Thymus (tissue), 14 donors: ENCODE results near the gene OR4C12. TPM values are rescaled to one million over a fixed set of nuclear protein-coding genes. Genes with fewer than 3 reads are reported as not detected.
"Not testable (repeated sequence)": the region's sequence is repeated elsewhere in the genome, so short reads cannot be mapped to it uniquely, and the experiment has no call there.

Source experiments
- DNase-seq, 9 donors: peaks; one replicate each; pipeline ENCODE4 v3.0.0-alpha.2; 2013; ENCODE audit warnings: low spot score in 9 of 9, low read depth in 6 of 9, missing footprints in 1 of 9
- H3K27ac ChIP-seq, 2 donors: one replicate each; pipeline ENCODE4 v1.5.1; 2013; ENCODE audit warnings: control low read depth in 1 of 2, low read depth in 1 of 2, low read length in 1 of 2, mild to moderate bottlenecking in 1 of 2, moderate library complexity in 1 of 2
- H3K27me3 ChIP-seq, 2 donors: one replicate each; pipeline ENCODE4 v1.5.1; 2013; ENCODE audit warnings: low read length in 1 of 2; ENCODE audit not compliant: control insufficient read depth in 2 of 2, insufficient read depth in 1 of 2
- H3K36me3 ChIP-seq, 2 donors: one replicate each; pipeline ENCODE4 v1.5.1; 2013; ENCODE audit warnings: low read length in 1 of 2, mild to moderate bottlenecking in 1 of 2, moderate library complexity in 1 of 2; ENCODE audit not compliant: control insufficient read depth in 2 of 2, insufficient read depth in 2 of 2
- H3K4me1 ChIP-seq, 2 donors: one replicate each; pipeline ENCODE4 v1.5.1; 2013; ENCODE audit warnings: low read length in 2 of 2; ENCODE audit not compliant: control insufficient read depth in 2 of 2, insufficient read depth in 2 of 2
- H3K4me3 ChIP-seq, 2 donors: one replicate each; pipeline ENCODE4 v1.5.1; 2013; ENCODE audit warnings: low read length in 2 of 2, control low read depth in 1 of 2, mild to moderate bottlenecking in 1 of 2
- H3K9me3 ChIP-seq, 2 donors: one replicate each; pipeline ENCODE4 v1.5.1; 2013; ENCODE audit warnings: low read length in 1 of 2, mild to moderate bottlenecking in 1 of 2; ENCODE audit not compliant: control insufficient read depth in 2 of 2, insufficient read depth in 1 of 2
- WGBS: extraction: QIAGEN DNeasy Blood & Tissue Kit; methylation state at CpG from one replicate; pipeline ENCODE4 v1.1.7; 2013; 5-methylcytosine and 5-hydroxymethylcytosine counted together
- long read RNA-seq, 10 donors: transcript quantifications; one replicate each; lab custom pipeline, GENCODE V29; 2026
- polyA plus RNA-seq: library from polyadenylated mRNA; stranded (reverse); fragments of 200-250 nt; gene quantifications from one replicate; pipeline ENCODE4 v1.2.3, GENCODE V29; 2013
- total RNA-seq: library from RNA; stranded (reverse); fragments of 120-200 nt; gene quantifications from one replicate; pipeline ENCODE4 v1.2.4, GENCODE V29; 2013
- donor health status: healthy.

The OR4C12 gene
- not detected for total RNA-seq
- polyA plus RNA-seq = 0.02 TPM
- long read RNA-seq, donor 1 = 0 reads
- long read RNA-seq, donor 2 = 0 reads
- long read RNA-seq, donor 3 = 0 reads
- long read RNA-seq, donor 4 = 0 reads
- long read RNA-seq, donor 5 = 0 reads
- long read RNA-seq, donor 6 = 0 reads
- long read RNA-seq, donor 7 = 0 reads
- long read RNA-seq, donor 8 = 0 reads
- long read RNA-seq, donor 9 = 0 reads
- long read RNA-seq, donor 10 = 0 reads

DNA sequence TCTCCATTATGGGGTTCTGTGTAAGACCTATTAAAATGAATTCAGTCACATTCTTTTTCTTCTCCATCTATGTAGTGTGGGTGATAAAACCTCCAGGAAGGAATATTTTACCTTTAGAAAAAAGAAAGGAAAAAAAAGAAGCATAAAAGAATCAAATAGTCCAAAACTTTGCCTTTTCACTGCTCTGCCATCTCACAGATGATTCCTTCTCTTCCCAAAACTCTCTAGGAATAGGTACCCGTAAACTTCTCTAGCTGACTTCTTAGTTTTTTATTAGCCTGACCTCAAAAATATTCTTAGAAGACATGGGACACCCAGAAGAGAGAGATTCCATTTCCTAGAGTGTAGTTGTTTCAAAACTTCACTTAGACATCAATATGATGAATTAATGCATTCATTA is at the start of gene OR4C12:
OR4C12 (minus strand) TSS at position 101 of the 400 bp plus-strand sequence; CDS start at position 67, 34 bp downstream.
- 54% methylated on average over 1 of the region's 1 CpG for WGBS
- H3K27me3 ChIP-seq, H3K4me3 ChIP-seq, H3K27ac ChIP-seq, H3K9me3 ChIP-seq, H3K36me3 ChIP-seq, DNase-seq, H3K4me1 ChIP-seq: not testable (repeated sequence)

DNA sequence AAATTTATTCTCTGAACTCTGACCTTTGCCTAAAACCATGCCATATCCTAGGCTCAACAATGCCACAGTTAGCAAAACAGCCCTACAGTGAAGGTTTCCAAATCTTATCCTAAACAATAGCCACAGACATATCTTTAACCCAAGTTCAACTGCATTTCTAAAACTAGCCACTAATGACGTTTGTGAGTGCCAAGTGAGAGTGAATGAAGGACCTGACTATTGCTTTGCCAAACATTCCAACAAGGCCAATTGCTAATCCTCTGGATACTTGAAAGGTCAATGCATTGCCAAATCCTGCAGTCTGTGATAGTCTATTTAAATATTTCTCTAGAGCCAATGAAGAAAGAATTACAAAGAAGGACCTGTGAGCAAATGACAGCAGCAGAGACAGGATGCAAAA is 47.9 kb upstream of the OR4C12 start:
- no peaks in the 10 kb centered on the region for H3K36me3 ChIP-seq
- no peaks in the 10 kb centered on the region for H3K4me1 ChIP-seq
- H3K27me3 ChIP-seq = no peaks in the 10 kb centered on the region
- H3K4me3 ChIP-seq = no peak overlapping the region
- H3K9me3 ChIP-seq = peaks cover 0 to 18% of the 10 kb centered on the region in 2 donors
- 75% methylated on average over 1 of the region's 1 CpG for WGBS
- no peak overlapping the region for H3K27ac ChIP-seq
- no peak for DNase-seq

DNA sequence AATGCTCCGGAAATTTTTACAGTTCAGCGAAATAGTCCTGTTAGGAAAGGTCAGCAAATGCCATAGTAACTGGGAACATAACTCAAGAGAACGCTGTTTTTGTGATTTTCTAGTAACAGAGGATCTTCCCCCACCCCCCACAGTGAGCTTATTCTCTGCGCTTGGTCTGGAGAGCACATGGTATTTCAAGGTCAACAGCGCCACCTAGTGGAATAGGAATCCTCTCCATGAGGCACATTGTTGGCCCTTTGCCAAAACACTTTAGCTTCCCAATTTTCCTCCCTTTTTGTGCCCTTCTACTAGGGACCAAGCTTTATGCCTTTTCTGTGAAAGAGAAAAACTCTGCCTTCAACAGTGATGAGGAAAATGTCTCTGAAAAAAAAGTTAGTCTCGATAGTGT is 13.2 kb upstream of the OR4C12 start:
- no peak overlapping the region for H3K4me3 ChIP-seq
- 46% methylated on average over 6 of the region's 6 CpGs for WGBS
- peak in 1 of 9 donors; percentile 4 for DNase-seq
- no peak overlapping the region for H3K27ac ChIP-seq
- H3K9me3 ChIP-seq = no peaks in the 10 kb centered on the region
- no peaks in the 10 kb centered on the region for H3K36me3 ChIP-seq
- H3K4me1 ChIP-seq = no peaks in the 10 kb centered on the region
- no peaks in the 10 kb centered on the region for H3K27me3 ChIP-seq

GRCh38 chr11:49973439-49973838 is 8.9 kb downstream of the OR4C12 start:
- H3K36me3 ChIP-seq, H3K4me1 ChIP-seq, H3K27ac ChIP-seq, H3K4me3 ChIP-seq, DNase-seq, H3K9me3 ChIP-seq, H3K27me3 ChIP-seq: not testable (repeated sequence)
- 94% methylated on average over 4 of the region's 4 CpGs for WGBS

DNA sequence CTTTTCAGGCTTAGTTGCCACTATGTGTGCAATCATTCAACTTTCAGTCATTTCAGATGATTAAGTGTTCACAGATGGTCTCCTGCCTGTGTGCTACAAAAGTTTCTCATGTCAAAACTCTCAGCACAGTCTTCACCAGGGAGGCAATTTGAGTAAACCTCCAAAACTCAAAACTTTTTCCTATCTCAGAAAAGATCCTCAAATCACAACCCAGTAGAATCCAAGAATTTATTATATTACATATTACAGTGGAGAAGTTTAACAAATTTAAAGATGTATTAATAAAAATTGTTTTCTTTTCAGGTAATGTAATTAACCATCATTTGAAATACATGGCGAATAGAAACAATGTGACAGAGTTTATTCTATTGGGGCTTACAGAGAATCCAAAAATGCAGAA is 30.2 kb downstream of the OR4C12 start, which contains the start of gene OR4C13:
OR4C13 (plus strand) TSS at position 301 of the 400 bp plus-strand sequence; CDS start at position 333, 32 bp downstream.
- DNase-seq = no peak
- WGBS = 92% methylated on average over 1 of the region's 1 CpG
- no peak within 1 kb of the TSS for H3K4me3 ChIP-seq
- no peaks in the 10 kb centered on the region for H3K36me3 ChIP-seq
- no peak within 1 kb of the TSS for H3K27ac ChIP-seq
- peaks cover 0 to 10% of the 10 kb centered on the region in 2 donors for H3K9me3 ChIP-seq
- no peaks in the 10 kb centered on the region for H3K27me3 ChIP-seq
- H3K4me1 ChIP-seq = no peaks in the 10 kb centered on the region

DNA sequence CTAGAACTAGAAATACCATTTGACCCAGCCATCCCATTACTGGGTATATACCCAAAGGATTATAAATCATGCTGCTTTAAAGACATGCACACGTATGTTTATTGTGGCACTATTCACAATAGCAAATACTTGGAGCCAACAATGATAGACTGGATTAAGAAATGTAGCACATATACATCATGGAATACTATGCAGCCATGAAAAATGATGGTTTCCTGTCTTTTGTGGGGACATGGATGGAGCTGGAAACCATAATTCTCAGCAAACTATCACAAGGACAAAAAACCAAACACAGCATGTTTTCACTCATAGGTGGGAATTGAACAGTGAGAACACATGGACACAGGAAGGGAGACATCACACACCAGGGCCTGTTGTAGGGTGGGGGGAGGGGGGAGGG is 33.6 kb downstream of the OR4C12 start:
- not testable (repeated sequence) for H3K27me3 ChIP-seq, H3K9me3 ChIP-seq, H3K4me3 ChIP-seq, H3K27ac ChIP-seq, H3K4me1 ChIP-seq, DNase-seq, H3K36me3 ChIP-seq
- 57% methylated on average over 1 of the region's 1 CpG for WGBS

Other genes starting within 250 kb of the OR4C12 start
- gene OR4C13, start 30.1 kb downstream of the OR4C12 start, total RNA-seq = not detected
- not detected for gene OR4C13, start 30.1 kb downstream of the OR4C12 start, polyA plus RNA-seq
- gene OR4C45, start 50.3 kb upstream of the OR4C12 start, total RNA-seq = not detected
- not detected for gene OR4C45, start 50.3 kb upstream of the OR4C12 start, polyA plus RNA-seq